GM13977 (cell line): ENCODE results near the gene LARGE1.

Experiments used
- DNase-seq: peaks from one replicate; pipeline ENCODE4 v3.0.0; 2012; ENCODE audit warnings: low spot score
- CTCF ChIP-seq: IDR thresholded peaks from 2 replicates; pipeline ENCODE4 v1.5.1; 2012; ENCODE audit warnings: mild to moderate bottlenecking, control low read depth; ENCODE audit not compliant: insufficient read depth; ENCODE audit errors: extremely low read depth, missing control alignments
- in situ Hi-C: fragments of 300-500 bp; cut with MboI; formaldehyde crosslinking; loops from one replicate; pipeline ENCODE4 v1.12.0; 2022; ENCODE audit warnings: low sequenced_read_pairs, low pct_unique_long_range_greater_than_20kb, mixed read lengths, inconsistent platforms; ENCODE audit not compliant: unreplicated experiment

Gene LARGE1

GRCh38 chr22:33260498-33260897 lies 659.8 kb downstream of the LARGE1 start:
- in situ Hi-C loops, result no loop called here
- DNase-seq, result no peak
- no peak for TF ChIP-seq CTCF

GRCh38 chr22:33255791-33256190 lies 664.5 kb downstream of the LARGE1 start:
- DNase-seq, result no peak
- no peak for TF ChIP-seq CTCF
- in situ Hi-C loops, result no loop called here

GRCh38 chr22:33248948-33249347 lies 671.3 kb downstream of the LARGE1 start:
- TF ChIP-seq CTCF, result no peak
- in situ Hi-C loops, result no loop called here
- no peak for DNase-seq

- peak; percentile 57 for DNase-seq
- no peak for TF ChIP-seq CTCF
- in situ Hi-C loops, result no loop called here
Observed at GRCh38 chr22:33247758-33248157, 672.5 kb downstream of the LARGE1 start.

GRCh38 chr22:33242078-33242477 lies 678.2 kb downstream of the LARGE1 start:
- in situ Hi-C loops, result no loop called here
- no peak for TF ChIP-seq CTCF
- DNase-seq, result no peak

- no peak for TF ChIP-seq CTCF
- in situ Hi-C loops, result no loop called here
Observed at GRCh38 chr22:33240888-33241475, 679.3 kb downstream of the LARGE1 start.

GRCh38 chr22:33232071-33232470 lies 688.2 kb downstream of the LARGE1 start:
- no peak for DNase-seq
- in situ Hi-C loops, result no loop called here
- TF ChIP-seq CTCF, result no peak

More at GRCh38 chr22:33240888-33241475, 679.3 kb downstream of the LARGE1 start:
- no peak for DNase-seq
